ENCODE measurements around the gene PGAP6. TPM values are rescaled to one million over a fixed set of nuclear protein-coding genes. Genes with fewer than 3 reads are reported as not detected.

PGAP6 gene
- total and polyA plus RNA-seq, 2 of the 13 experiments (the other 11 are each of a cell fraction or from before 2014, with no cell fraction given): 52.7 to 136 TPM

DNA sequence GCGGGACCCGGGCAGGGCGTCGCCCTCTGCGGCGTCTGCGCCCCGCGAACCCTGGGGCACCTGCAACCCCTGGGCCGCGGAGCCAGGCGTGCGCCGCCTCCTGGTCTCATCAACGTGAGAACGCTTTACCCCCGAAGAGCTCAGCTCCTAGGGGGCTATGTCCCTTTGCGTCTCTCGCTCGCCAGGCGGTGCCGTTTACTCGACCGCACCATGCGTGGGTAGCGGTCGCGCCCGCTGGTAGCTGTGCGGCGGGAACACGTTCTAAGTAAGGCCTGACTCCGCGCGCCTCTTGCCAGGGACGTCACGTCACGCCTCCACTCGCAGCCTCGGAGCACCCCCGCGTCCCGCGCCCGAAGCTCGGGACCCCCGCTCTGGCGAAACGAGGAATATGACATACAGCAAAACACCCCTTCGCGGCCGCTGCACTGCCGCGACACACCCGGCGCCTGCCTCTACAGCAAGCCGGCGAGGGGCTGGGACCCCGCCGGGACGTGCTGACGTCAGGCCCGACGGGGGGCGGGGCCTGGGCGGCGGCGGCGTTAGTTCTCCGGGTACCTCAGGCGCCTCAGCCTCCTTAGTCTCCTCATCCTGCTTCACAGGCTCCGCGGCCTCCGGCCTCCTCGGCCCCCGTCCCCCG is 43.4 kb upstream of the PGAP6 start, which contains the start of gene RAB11FIP3 (continued):
- TF ChIP-seq MAZ (IDR thresholded peaks at IDR 0.05; ENCODE audit: borderline replicate concordance, low read depth, low read length): no peak
- TF ChIP-seq MAZ (CRISPR knock-in tag; IDR thresholded peaks at IDR 0.05; ENCODE audit: low read depth): peak; percentile 68; the same call in 1 of the 2 replicates
- TF ChIP-seq GATAD2A (CRISPR knock-in tag; IDR thresholded peaks at IDR 0.05): peak; percentile 60

DNA sequence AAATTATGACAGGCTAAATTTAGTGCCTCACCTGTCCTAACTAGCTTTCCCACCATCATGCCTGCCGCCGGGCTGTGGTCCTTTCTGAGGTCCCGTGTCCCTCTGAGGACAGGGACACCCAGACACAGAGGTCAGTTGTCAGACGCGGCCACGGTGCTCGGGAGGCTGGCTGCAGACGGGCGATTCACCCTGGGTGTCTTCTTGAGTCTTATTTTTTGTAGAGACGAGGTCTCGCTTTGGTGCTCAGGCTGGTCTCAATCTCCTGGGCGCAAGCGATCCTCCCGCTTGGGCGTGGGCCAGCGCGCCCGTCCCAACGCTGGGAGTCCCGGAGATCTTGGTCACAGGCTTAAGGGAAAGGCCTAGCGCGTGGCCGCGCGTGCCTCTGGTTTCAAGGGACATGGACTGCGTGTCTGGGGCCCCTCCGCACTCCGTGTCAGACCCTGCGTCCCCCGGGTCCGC is 42.9 kb upstream of the PGAP6 start:
- BruUV-seq (replicated peaks): no TSS peak
- Histone ChIP-seq H3K9ac (ENCODE audit: insufficient read depth, low read depth, low read length) (peak overlapping the region; percentile 68), H3K4me1 (ENCODE audit: insufficient read depth, low read length) (peaks cover 46% of the 10 kb centered on the region), H3K27ac (ENCODE audit: extremely low read length, insufficient read depth, low read length) (no peak overlapping the region), H3K79me2 (ENCODE audit: insufficient read depth, low read length) (peaks cover 33% of the 10 kb centered on the region), H3K4me2 (ENCODE audit: low read depth, low read length) (peak overlapping the region; percentile 98), H3K36me3 (replicated peaks in 1 of 2; ENCODE audit: control insufficient read depth in 1 of 2, insufficient read depth in 2 of 2, low read length in 2 of 2) (no peaks in the 10 kb centered on the region), H3K4me3 (replicated peaks in 1 of 3; ENCODE audit: insufficient read depth in 1 of 3, low read depth in 2 of 3, low read length in 3 of 3) (peak overlapping the region; percentile 66 to 95 (median 87)), H3K27me3 (ENCODE audit: control insufficient read depth in 1 of 2, insufficient read depth in 2 of 2, low read length in 2 of 2) (no peaks in the 10 kb centered on the region; a peak in 1 of 5 replicates), H2AFZ (ENCODE audit: low read length) (no peak overlapping the region), H4K20me1 (ENCODE audit: insufficient read depth, low read length) (peaks cover 16% of the 10 kb centered on the region), H3K9me3 (ENCODE audit: low read length) (no peaks in the 10 kb centered on the region)
- intact Hi-C loops (cut with micrococcal nuclease; ENCODE audit: unreplicated experiment): loop anchor here (2.0 kb wide), 1 partner anchor 20 kb away; no protein-coding TSS in a partner anchor
- DNase-seq (ENCODE audit: low spot score) (no peak), ATAC-seq (peak; percentile 54), FAIRE-seq (no peak)
- in situ Hi-C loops (cut with HindIII; ENCODE audit: extremely low pct_ligation_motif_present, low pct_unique_long_range_greater_than_20kb): no loop called here
- WGBS (ENCODE audit: low lambda C conversion rate): 3% methylated on average over 6 of the region's 31 CpGs
- POLR2A ChIA-PET: interaction anchor here (0.8 to 3.1 kb wide), 9 partner anchors 12 to 77 kb away, joined by 3 to 21 read pairs (median 5); partner anchors contain the start of gene DECR2
- CTCF ChIA-PET (ENCODE audit: low intra/inter-chr PET ratio, low total read pairs): no interaction called here
- 0 out of 2 replicates have a peak, but pooled peaks have one; percentile 3 for TF ChIP-seq ETV5 (CRISPR knock-in tag; IDR thresholded peaks at IDR 0.05; ENCODE audit: borderline replicate concordance)
- peak; percentile 29 for TF ChIP-seq AGO1 (IDR thresholded peaks at IDR 0.05; ENCODE audit: low read depth, low read length, poor library complexity, severe bottlenecking)
- TF ChIP-seq ZNF329 (CRISPR knock-in tag; IDR thresholded peaks at IDR 0.05; ENCODE audit: low read depth): no peak
- peak; percentile 16; the same call in 1 of the 2 replicates for TF ChIP-seq ZNF703 (CRISPR knock-in tag; IDR thresholded peaks at IDR 0.05; ENCODE audit: borderline replicate concordance)
- TF ChIP-seq ZNF207 (IDR thresholded peaks at IDR 0.05; ENCODE audit: borderline replicate concordance): no peak
- TF ChIP-seq, protein P1, sequence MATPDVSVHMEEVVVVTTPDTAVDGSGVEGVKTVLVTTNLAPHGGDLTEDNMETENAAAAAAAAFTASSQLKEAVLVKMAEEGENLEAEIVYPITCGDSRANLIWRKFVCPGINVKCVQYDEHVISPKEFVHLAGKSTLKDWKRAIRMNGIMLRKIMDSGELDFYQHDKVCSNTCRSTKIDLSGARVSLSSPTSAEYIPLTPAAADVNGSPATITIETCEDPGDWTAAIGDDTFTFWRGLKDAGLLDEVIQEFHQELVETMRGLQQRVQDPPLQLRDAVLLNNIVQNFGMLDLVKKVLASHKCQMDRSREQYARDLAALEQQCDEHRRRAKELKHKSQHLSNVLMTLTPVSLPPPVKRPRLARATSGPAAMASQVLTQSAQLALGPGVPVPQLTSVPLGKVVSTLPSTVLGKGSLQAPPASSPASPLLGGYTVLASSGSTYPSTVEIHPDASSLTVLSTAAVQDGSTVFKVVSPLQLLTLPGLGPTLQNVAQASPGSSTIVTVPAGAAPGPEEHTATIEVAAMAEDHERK (CRISPR knock-in tag; IDR thresholded peaks at IDR 0.05; ENCODE audit: low read depth): no peak
- no peak for TF ChIP-seq RELA (CRISPR knock-in tag; IDR thresholded peaks at IDR 0.05)
- TF ChIP-seq ZSCAN20 (CRISPR knock-in tag; IDR thresholded peaks at IDR 0.05; ENCODE audit: borderline replicate concordance): 0 out of 2 replicates have a peak, but pooled peaks have one; percentile 6
- TF ChIP-seq, protein P2, sequence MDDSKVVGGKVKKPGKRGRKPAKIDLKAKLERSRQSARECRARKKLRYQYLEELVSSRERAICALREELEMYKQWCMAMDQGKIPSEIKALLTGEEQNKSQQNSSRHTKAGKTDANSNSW (CRISPR knock-in tag; IDR thresholded peaks at IDR 0.05; ENCODE audit: borderline replicate concordance): 0 out of 2 replicates have a peak, but pooled peaks have one; percentile 0
- TF ChIP-seq ZBTB42 (CRISPR knock-in tag; IDR thresholded peaks at IDR 0.05): 0 out of 2 replicates have a peak, but pooled peaks have one; percentile 45
- no peak for TF ChIP-seq DR1 (CRISPR knock-in tag; IDR thresholded peaks at IDR 0.05)
- TF ChIP-seq, protein P3, sequence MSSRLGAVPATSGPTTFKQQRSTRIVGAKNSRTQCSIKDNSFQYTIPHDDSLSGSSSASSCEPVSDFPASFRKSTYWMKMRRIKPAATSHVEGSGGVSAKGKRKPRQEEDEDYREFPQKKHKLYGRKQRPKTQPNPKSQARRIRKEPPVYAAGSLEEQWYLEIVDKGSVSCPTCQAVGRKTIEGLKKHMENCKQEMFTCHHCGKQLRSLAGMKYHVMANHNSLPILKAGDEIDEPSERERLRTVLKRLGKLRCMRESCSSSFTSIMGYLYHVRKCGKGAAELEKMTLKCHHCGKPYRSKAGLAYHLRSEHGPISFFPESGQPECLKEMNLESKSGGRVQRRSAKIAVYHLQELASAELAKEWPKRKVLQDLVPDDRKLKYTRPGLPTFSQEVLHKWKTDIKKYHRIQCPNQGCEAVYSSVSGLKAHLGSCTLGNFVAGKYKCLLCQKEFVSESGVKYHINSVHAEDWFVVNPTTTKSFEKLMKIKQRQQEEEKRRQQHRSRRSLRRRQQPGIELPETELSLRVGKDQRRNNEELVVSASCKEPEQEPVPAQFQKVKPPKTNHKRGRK (CRISPR knock-in tag; IDR thresholded peaks at IDR 0.05): no peak
